ENCODE results near the gene C2CD3.
A peak's percentile ranks its signal among the peaks of the same experiment; 100 is the strongest.

Gene C2CD3

GRCh38 chr11:74170694-74171629 lies at the start of gene C2CD3, which contains the start of gene PPME1:
Gene C2CD3, minus strand, starts transcription at chr11:74171002. Its CDS starts 210 bp downstream, at chr11:74170792.
Gene PPME1, plus strand, starts transcription at chr11:74171289. Its CDS starts 133 bp downstream, at chr11:74171422.
- peak; percentile 97 for DNase-seq (ENCODE audit: low read depth)

GRCh38 chr11:74220376-74220775 lies 49.6 kb upstream of the C2CD3 start:
- no peak for DNase-seq (ENCODE audit: low read depth)

- no peak for DNase-seq (ENCODE audit: low read depth)
Measured at GRCh38 chr11:74212533-74212932, 41.7 kb upstream of the C2CD3 start.

DNA sequence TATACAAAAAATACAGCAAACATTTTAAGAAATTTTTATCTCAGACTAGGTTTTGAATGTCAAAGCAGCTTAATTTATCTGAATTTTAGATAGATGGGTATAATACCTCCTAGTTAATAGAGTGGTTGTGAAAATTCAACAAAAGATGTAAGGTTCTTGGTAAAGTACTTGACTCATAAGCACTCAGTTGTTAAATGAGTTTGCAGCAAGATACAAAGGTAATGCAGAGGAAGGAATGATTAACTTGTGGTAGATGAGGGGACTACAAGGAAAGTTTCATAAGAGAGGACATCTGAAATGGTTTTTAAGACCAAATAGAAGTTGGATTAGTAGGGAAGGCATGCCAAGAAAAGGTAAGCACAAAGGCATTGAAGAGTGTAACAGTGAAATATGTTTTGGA lies 37.7 kb upstream of the C2CD3 start:
- DNase-seq (ENCODE audit: low read depth), result no peak

GRCh38 chr11:74206746-74207145 lies 35.9 kb upstream of the C2CD3 start:
- no peak for DNase-seq (ENCODE audit: low read depth)

DNA sequence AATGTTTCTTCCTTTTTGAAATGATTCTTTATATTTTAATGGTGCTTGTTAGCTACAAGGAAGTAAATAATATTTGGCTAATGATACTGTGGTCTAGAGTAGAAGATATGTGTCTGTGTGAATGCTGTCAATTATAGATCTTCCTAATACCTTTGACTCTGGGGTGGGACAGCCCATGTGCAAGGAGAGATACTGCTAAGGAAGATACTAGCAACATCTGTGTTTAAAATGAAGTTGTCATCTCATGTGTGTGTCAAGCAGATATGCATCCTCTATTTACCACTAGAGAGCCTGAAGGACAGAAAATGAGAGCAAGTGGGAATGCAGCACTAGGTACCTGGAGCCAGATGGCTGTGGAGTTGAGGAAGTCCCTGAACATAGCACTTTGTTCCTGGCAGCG lies 34.4 kb upstream of the C2CD3 start:
- DNase-seq (ENCODE audit: low read depth), result no peak

DNA sequence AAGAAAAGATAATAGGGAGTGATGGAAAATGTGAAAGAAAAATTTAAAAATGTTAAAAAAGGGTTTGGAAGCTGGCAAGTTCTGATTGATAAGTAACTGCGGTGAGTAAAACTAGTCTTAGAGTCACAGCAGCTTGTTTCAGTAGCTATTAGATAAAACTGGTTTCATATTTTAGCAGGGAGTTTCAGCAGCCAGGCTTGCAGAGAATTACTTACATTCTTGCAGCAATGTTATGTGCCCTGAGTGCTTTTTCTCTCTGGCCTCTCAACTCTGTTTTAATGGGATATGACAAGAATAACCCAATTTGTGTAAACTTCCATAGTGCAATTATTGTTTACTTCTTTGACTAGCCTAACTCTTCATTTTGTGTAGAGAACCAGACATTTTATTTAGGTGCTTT lies 33.9 kb upstream of the C2CD3 start:
- no peak for DNase-seq (ENCODE audit: low read depth)

DNA sequence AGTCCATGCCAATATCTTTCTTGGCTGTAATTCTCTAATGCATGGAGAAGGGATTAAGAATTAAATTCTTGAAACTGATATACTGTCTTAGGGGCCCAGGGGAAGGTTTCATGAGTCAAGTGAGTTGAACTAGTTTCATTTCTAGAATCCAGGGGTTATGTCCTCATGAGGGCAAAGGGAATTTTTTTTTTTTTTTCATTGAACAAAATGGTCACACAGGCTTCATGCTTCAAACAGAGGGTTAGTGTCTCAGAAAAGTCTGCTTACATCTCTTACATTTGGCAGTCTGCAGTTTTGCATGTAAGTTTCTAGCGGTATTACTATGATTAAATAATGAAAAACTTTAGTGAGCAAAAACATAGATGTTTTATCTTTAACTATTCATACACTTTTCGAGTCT lies 33.2 kb upstream of the C2CD3 start:
- no peak for DNase-seq (ENCODE audit: low read depth)

- DNase-seq (ENCODE audit: low read depth), result no peak
Measured at GRCh38 chr11:74196781-74197486, 26.1 kb upstream of the C2CD3 start.

GRCh38 chr11:74195828-74196227 lies 25.0 kb upstream of the C2CD3 start:
- DNase-seq (ENCODE audit: low read depth), result no peak

GRCh38 chr11:74185695-74186094 lies 14.9 kb upstream of the C2CD3 start:
- no peak for DNase-seq (ENCODE audit: low read depth)

DNA sequence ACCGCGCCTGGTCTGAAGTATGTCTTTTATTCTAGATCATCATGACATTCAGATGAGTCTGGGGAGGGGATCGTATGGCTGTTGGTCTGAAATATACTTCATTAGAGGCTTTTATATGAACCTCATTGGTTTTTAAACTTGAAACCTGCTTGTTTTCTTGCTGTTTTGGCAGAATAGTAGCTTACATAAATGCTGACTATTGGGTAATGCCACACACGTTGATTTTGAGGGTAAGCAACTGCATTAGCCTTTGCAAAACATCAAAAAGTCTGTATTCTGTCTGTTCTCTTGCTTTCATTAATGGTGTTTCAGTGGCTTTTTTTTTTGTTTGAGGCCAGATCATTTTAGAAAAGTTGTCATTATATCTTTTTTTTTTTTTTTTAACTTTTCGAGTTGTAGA lies 14.5 kb upstream of the C2CD3 start:
- DNase-seq (ENCODE audit: low read depth), result no peak

DNA sequence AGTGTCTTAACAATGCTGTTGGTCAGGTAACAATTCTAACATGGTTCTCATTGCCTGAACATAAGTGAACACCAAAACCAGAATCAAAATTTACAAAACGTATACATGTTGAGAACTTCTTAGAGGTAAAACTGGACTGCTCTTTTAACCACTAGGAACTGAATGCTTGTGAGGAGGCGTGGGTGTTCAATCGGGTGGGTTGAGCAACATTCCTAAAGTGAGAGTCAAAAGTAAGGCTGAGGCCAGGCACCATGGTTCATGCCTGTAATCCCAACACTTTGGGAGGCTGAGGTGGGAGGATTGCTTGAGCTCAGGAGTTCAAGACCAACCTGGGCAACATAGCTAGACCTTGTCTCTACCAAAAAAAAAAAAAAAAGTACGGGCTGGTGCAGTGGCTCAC lies 11.8 kb upstream of the C2CD3 start:
- DNase-seq (ENCODE audit: low read depth), result no peak

DNA sequence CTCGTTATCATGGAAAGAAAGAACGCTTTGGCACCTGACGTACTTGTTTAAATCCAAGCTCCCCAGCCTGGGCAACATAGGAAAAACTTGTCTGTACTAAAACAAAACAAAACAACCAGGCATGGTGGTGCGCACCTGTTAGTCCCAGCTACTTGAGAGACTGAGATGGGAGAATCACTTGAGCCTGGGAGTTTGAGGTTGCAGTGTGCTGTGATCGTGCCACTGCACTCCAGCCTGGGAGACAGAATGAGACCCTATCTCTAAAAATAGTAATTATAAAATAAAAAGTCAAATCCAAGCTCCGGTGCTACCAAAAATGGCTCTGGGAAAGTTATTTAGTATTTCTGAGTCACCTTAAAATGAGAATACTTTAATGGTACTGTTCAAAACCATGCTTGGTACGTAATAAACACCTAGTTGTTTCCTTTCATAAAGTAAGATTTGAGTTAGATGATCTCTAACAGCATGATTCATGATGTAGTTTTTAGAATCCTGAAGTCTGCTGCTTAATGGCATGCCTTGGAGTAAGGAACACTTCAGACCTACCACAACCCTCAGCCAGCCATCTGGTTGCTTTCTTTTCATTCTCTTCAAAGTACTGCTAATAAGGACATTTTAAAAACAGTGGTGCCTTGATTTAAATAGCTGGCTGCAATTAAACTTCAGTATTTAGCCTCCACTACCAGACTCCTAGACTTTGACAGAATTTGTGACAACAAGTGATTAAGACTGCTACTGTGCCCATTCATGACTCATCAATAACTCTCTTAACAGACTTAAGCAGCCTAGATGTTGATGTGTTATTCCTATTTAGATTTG lies 8.6 kb upstream of the C2CD3 start:
- DNase-seq (ENCODE audit: low read depth), result no peak

DNA sequence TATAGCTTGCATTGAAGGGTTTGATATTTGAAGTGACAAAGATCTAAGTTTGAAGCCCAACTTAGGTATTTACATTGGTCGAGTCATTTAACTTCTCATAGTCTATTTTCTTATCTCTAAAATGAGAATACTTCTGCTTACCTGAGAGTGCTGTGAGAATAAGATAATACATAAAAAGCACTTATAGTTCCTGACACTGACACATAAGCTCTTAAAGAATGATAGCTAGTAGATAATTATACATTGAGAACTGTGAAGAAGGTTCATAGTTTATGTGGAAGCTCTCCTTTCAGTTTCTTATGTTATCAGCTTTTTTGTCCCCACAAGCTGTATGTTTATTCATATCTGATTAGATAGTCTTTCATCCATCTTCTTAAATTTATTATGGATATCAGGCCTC lies 5.1 kb upstream of the C2CD3 start:
- DNase-seq (ENCODE audit: low read depth), result no peak

GRCh38 chr11:74171997-74172396 lies 1.2 kb upstream of the C2CD3 start:
- DNase-seq (ENCODE audit: low read depth), result no peak

- no peak for DNase-seq (ENCODE audit: low read depth)
Measured at GRCh38 chr11:74171630-74171968, 797 bp upstream of the C2CD3 start.

DNA sequence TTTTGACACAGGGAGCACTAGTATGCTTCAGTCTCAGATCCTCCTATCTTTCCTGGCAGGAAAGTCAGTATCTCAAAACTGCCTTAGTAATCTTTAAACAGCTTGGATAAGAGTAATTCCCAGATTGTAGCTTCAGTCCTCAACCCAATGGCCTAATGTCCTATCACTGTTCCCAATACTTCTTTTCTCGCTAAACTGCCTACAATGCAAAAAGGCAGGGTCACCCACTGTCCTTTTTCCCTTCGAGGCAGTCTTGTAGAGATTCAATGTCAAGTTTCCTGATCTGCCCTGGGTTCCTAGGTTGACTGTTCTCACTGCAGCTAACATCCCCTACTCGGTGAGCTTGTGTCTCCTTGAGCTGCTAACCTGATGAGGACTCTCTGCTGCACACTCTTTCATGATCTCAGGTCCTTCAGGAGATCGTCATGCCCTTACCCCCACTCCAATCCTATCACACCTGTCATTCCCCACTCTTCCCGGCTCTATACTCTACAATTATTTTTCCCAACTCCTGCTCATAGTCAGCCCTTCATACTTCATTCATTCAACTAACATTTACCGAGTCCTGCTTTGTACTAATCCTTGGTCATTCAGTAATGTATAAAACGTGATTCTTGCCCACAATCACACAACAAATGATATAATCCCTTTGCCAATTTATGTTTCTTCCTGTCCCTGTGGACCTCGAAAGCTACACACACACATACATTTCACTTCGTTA lies 904 bp downstream of the C2CD3 start:
- no peak for DNase-seq (ENCODE audit: low read depth)

DNA sequence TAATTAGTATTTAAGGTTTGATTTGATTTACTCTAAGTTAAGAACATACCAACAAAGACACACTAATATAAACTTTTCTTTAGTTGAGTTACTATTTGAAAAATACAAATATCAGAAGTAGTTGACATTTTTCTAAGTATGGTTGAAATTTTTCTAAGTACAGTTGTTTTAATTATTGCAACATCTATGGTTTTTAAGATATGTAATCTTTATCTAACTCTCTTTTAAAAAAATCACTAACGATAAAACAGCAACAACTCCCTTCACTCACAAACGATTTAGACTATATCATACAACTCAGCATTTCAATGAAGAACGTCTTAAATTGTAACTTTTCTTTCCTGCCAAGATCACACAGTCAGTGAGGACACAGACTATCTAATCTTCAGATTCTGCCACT lies 2.0 kb downstream of the C2CD3 start:
- DNase-seq (ENCODE audit: low read depth), result no peak

DNA sequence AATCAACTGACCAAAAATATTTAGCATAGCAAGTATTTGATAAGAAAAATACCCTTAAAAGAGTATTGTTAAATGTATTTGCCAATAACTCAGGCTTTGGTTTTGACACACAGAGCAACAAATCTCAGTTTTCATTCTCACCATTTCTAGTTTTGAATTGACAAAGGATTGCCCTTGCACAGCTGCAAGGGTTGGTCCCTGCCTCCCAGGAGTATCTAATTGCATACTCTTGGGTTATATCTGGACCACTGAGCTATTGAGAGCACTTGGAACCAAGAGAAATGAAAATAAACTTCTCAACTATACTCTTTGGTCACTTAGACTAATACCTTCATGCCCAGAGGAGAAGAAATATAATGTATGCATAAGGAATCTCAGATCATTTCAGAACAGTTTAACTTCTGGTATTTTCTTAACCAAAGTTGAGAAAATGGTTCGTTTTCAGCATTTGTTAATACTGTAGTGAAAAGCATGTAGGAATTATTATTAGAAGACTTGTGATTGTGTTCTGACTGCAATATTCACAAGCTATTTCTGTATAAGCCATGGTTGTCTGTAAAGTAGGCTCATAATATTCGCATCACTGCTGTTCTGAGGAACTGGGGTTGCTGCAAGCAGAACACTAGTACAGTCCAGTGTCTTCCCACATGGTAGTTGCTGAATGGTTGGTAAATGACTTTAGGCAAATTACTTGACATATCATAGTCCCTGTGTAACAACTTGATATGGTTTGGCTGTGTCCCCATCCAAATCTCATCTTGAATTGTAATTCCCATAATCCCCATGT lies 7.9 kb downstream of the C2CD3 start:
- DNase-seq (ENCODE audit: low read depth), result no peak

DNA sequence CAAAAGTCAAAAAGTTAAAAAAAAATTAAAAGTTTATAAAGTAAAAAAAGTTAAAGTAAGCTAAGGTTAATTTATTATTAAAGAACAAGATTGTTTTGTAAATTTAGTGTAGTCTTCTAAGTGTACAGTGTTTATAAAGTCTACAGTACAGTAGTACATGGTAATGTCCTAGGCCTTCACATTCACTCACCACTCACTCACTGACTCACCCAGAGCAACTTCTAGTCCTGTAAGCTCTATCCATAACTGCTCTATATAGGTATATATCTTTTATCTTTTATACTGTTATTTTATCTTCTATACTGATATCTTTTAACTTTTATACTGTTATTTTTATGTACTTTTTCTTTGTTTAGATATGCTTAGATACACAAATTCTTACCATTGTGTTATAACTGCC lies 11.2 kb downstream of the C2CD3 start:
- DNase-seq (ENCODE audit: low read depth), result no peak
